Lower lobe of right lung (tissue), 2 donors: ENCODE results near the gene FAM47B. TPM values are rescaled to one million over a fixed set of nuclear protein-coding genes. Genes with fewer than 3 reads are reported as not detected.

Experiments
- ATAC-seq, 2 donors: fragments of 200-7000 bp; cut with Tn5 transposase; one replicate each; pipeline ENCODE4 v1.9.1; 2020 to 2022; ENCODE audit warnings: mild to moderate bottlenecking in 2 of 2, moderate library complexity in 2 of 2
- DNase-seq: peaks from one replicate; pipeline ENCODE4 v3.0.0-alpha.2; 2020
- H3K27ac ChIP-seq: fragments of 200-600 bp; one replicate; pipeline ENCODE4 v1.8.0; 2022
- H3K27me3 ChIP-seq: fragments of 200-600 bp; one replicate; pipeline ENCODE4 v1.8.0; 2022; ENCODE audit warnings: low read depth
- H3K36me3 ChIP-seq: fragments of 200-600 bp; one replicate; pipeline ENCODE4 v1.8.0; 2022; ENCODE audit warnings: mild to moderate bottlenecking
- H3K4me1 ChIP-seq: fragments of 200-600 bp; one replicate; pipeline ENCODE4 v1.8.0; 2022
- H3K4me3 ChIP-seq: fragments of 200-600 bp; one replicate; pipeline ENCODE4 v1.8.0; 2022; ENCODE audit warnings: mild to moderate bottlenecking
- H3K9me3 ChIP-seq: fragments of 200-600 bp; one replicate; pipeline ENCODE4 v1.8.0; 2022
- CTCF ChIP-seq: fragments of 200-600 bp; IDR thresholded peaks from one replicate; pipeline ENCODE4 v1.8.0; 2022; ENCODE audit warnings: antibody characterized with exemption, mild to moderate bottlenecking
- intact Hi-C: fragments of 100-400 bp; cut with DNase I; formaldehyde crosslinking; loops from one replicate; pipeline ENCODE4 v1.11.0; 2022
- long read RNA-seq: library from polyadenylated mRNA; unstranded; transcript quantifications from one replicate; pipeline ENCODE4 v2.0.0, GENCODE V29; 2021
- total RNA-seq: library from RNA; stranded (reverse); fragmentation: NEBNext Ultra II Directional; extraction: Animal tissue kit (Norgen Biotek cat#: 25700); gene quantifications from one replicate; pipeline ENCODE4 v1.2.1, GENCODE V29; 2021
- donor health status: DM: no; HTN: yes; CAD: no; lungs with severe emphysema.

FAM47B gene
- not detected for total RNA-seq
- long read RNA-seq, result 0 reads

GRCh38 chrX:34942496-34942895, at the start of gene FAM47B:
Gene FAM47B (plus strand): TSS chrX:34942796. CDS start chrX:34942832, 36 bp downstream.
- no peak for TF ChIP-seq CTCF
- Histone ChIP-seq H3K9me3 (no peaks in the 10 kb centered on the region), H3K27me3 (no peaks in the 10 kb centered on the region), H3K4me3 (no peak within 1 kb of the TSS), H3K4me1 (no peaks in the 10 kb centered on the region), H3K27ac (no peak within 1 kb of the TSS), H3K36me3 (no peaks in the 10 kb centered on the region)
- DNase-seq, result no peak
- intact Hi-C loops, result no loop called here
- ATAC-seq, result no peak

- H3K36me3 ChIP-seq, result no peaks in the 10 kb centered on the region
- H3K27ac ChIP-seq, result no peak overlapping the region
- no peak overlapping the region for H3K4me3 ChIP-seq
- H3K9me3 ChIP-seq, result no peaks in the 10 kb centered on the region
- intact Hi-C loops, result no loop called here
- H3K27me3 ChIP-seq, result no peaks in the 10 kb centered on the region
- no peaks in the 10 kb centered on the region for H3K4me1 ChIP-seq
- DNase-seq (no peak), ATAC-seq (no peak)
- no peak for TF ChIP-seq CTCF
Observed at GRCh38 chrX:34893741-34894140, 48.9 kb upstream of the FAM47B start.

GRCh38 chrX:34900691-34901090, 41.9 kb upstream of the FAM47B start:
- no peaks in the 10 kb centered on the region for H3K36me3 ChIP-seq
- H3K27ac ChIP-seq, result no peak overlapping the region
- no peak overlapping the region for H3K4me3 ChIP-seq
- no peaks in the 10 kb centered on the region for H3K27me3 ChIP-seq
- no peak for TF ChIP-seq CTCF
- no peaks in the 10 kb centered on the region for H3K4me1 ChIP-seq
- intact Hi-C loops, result no loop called here
- DNase-seq (no peak), ATAC-seq (no peak)
- H3K9me3 ChIP-seq, result no peaks in the 10 kb centered on the region

DNA sequence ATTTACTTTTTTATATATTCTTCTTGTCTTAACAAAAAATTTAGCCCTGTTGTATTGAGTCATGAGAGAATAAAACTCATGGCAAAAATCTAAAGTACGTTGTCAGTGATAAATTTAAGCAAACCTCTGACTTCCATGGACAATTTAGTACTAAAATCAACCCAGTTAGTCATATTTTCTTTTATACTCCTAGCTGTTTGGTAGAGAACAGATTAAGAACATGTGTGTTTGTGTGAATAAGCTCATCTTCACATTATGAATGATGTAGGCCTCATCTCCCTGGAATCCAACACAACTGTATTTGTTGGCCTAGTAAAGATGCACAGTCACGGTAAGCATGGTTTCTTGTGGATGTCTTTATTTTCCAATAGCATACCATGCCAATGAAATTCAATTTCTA, 40.8 kb upstream of the FAM47B start:
- H3K27me3 ChIP-seq, result no peaks in the 10 kb centered on the region

GRCh38 chrX:34903316-34903715, 39.3 kb upstream of the FAM47B start:
- Histone ChIP-seq H3K36me3 (no peaks in the 10 kb centered on the region), H3K4me1 (no peaks in the 10 kb centered on the region), H3K9me3 (no peaks in the 10 kb centered on the region), H3K27ac (no peak overlapping the region), H3K27me3 (no peaks in the 10 kb centered on the region), H3K4me3 (no peak overlapping the region)
- no peak for DNase-seq
- ATAC-seq, result no peak
- intact Hi-C loops, result no loop called here
- TF ChIP-seq CTCF, result no peak

More for the DNA sequence above, 40.8 kb upstream of the FAM47B start:
- Histone ChIP-seq H3K36me3 (no peaks in the 10 kb centered on the region), H3K4me3 (no peak overlapping the region), H3K9me3 (no peaks in the 10 kb centered on the region), H3K4me1 (no peaks in the 10 kb centered on the region), H3K27ac (no peak overlapping the region)
- intact Hi-C loops, result no loop called here
- ATAC-seq (no peak), DNase-seq (no peak)
- TF ChIP-seq CTCF, result no peak

DNA sequence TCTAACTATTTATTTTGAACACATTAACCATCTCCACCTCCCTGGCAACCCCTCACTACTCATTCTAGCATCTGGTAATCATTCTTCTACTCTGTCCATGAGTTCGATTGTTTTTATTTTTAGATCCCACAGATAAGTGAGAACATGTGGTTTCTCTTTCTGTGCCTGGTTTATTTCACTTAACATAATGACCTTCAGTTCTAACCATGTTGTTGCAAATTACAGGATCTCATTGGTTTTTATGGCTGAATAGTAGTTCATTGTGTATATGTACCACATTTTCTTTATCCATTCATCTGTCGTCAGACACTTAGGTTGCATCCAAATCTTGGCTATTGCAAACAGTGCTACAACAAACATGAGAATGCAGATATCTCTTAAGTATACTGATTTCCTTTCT, 33.4 kb upstream of the FAM47B start:
- Histone ChIP-seq H3K27ac (no peak overlapping the region), H3K4me1 (no peaks in the 10 kb centered on the region), H3K9me3 (no peaks in the 10 kb centered on the region), H3K36me3 (no peaks in the 10 kb centered on the region), H3K4me3 (no peak overlapping the region), H3K27me3 (no peaks in the 10 kb centered on the region)
- ATAC-seq (no peak), DNase-seq (no peak)
- no peak for TF ChIP-seq CTCF
- intact Hi-C loops, result no loop called here
